ENCODE data around the gene ABCC11. TPM values are rescaled to one million over a fixed set of nuclear protein-coding genes. Genes with fewer than 3 reads are reported as not detected.

ABCC11 gene
- total RNA-seq, 2 donors from 2014 or later: 1.5 TPM

- intact Hi-C loops (cut with DNase I): no loop called here
- no peaks in the 10 kb centered on the region for H3K27me3 ChIP-seq (replicated peaks; ENCODE audit: insufficient read depth)
- TF ChIP-seq POLR2A (IDR thresholded peaks at IDR 0.05): no peak
- TF ChIP-seq CTCF (IDR thresholded peaks at IDR 0.05): no peak
- no peak for TF ChIP-seq POLR2AphosphoS5 (IDR thresholded peaks at IDR 0.05)
- WGBS: 83% methylated on average over 3 of the region's 3 CpGs
- no peaks in the 10 kb centered on the region for H3K4me1 ChIP-seq (replicated peaks)
- H3K9me3 ChIP-seq: no peaks in the 10 kb centered on the region
- no peak overlapping the region for H3K4me3 ChIP-seq
- H3K36me3 ChIP-seq: no peaks in the 10 kb centered on the region
- H3K27ac ChIP-seq: no peak overlapping the region
- DNase-seq (ENCODE audit: low spot score): no peak
Measured at GRCh38 chr16:48139517-48139916, 107.8 kb downstream of the ABCC11 start.

- Histone ChIP-seq H3K4me1 (replicated peaks) (no peaks in the 10 kb centered on the region), H3K27me3 (replicated peaks; ENCODE audit: insufficient read depth) (no peaks in the 10 kb centered on the region), H3K9me3 (no peaks in the 10 kb centered on the region), H3K36me3 (no peaks in the 10 kb centered on the region), H3K27ac (no peak overlapping the region), H3K4me3 (no peak overlapping the region)
- no peak for TF ChIP-seq CTCF (IDR thresholded peaks at IDR 0.05)
- no peak for TF ChIP-seq POLR2A (IDR thresholded peaks at IDR 0.05)
- TF ChIP-seq POLR2AphosphoS5 (IDR thresholded peaks at IDR 0.05): no peak
- 84% methylated on average over 2 of the region's 2 CpGs for WGBS
- no peak for DNase-seq (ENCODE audit: low spot score)
- intact Hi-C loops (cut with DNase I): no loop called here
Measured at GRCh38 chr16:48138543-48138942, 108.8 kb downstream of the ABCC11 start.

GRCh38 chr16:48137822-48138221 lies 109.5 kb downstream of the ABCC11 start:
- TF ChIP-seq POLR2A (IDR thresholded peaks at IDR 0.05) (no peak), CTCF (IDR thresholded peaks at IDR 0.05) (no peak), POLR2AphosphoS5 (IDR thresholded peaks at IDR 0.05) (no peak)
- Histone ChIP-seq H3K4me1 (replicated peaks) (no peaks in the 10 kb centered on the region), H3K4me3 (no peak overlapping the region), H3K27me3 (replicated peaks; ENCODE audit: insufficient read depth) (no peaks in the 10 kb centered on the region), H3K36me3 (no peaks in the 10 kb centered on the region), H3K9me3 (no peaks in the 10 kb centered on the region), H3K27ac (no peak overlapping the region)
- 88% methylated on average over 3 of the region's 3 CpGs for WGBS
- intact Hi-C loops (cut with DNase I): no loop called here
- DNase-seq (ENCODE audit: low spot score): no peak

GRCh38 chr16:48136547-48137360 lies 110.6 kb downstream of the ABCC11 start:
- TF ChIP-seq POLR2AphosphoS5 (IDR thresholded peaks at IDR 0.05) (no peak), CTCF (IDR thresholded peaks at IDR 0.05) (no peak), POLR2A (IDR thresholded peaks at IDR 0.05) (no peak)
- Histone ChIP-seq H3K9me3 (no peaks in the 10 kb centered on the region), H3K27ac (no peak overlapping the region), H3K4me1 (replicated peaks) (no peaks in the 10 kb centered on the region), H3K27me3 (replicated peaks; ENCODE audit: insufficient read depth) (no peaks in the 10 kb centered on the region), H3K36me3 (no peaks in the 10 kb centered on the region), H3K4me3 (no peak overlapping the region)
- DNase-seq (ENCODE audit: low spot score): no peak
- 70% methylated on average over 9 of the region's 9 CpGs for WGBS
- intact Hi-C loops (cut with DNase I): no loop called here

Measured in prostate gland (tissue), 2 donors.